BJ (cell line): ENCODE measurements around the gene ZFP92. TPM values are rescaled to one million over a fixed set of nuclear protein-coding genes. Genes with fewer than 3 reads are reported as not detected.

Source experiments
- CTCF ChIA-PET: fragments of 350-600 bp; formaldehyde crosslinking; extraction: SDS; loops from one replicate; lab custom pipeline; 2021; ENCODE audit warnings: antibody characterized with exemption, inconsistent platforms; lab: Yijun Ruan, JAX
- POLR2A ChIA-PET: fragments of 300-600 bp; sonication (Branson Sonifier 250); formaldehyde crosslinking; extraction: SDS; loops from one replicate; lab custom pipeline; 2021; ENCODE audit warnings: antibody characterized with exemption; lab: Charles Lee
- DNase-seq: peaks from one replicate; pipeline ENCODE4 v3.0.0-alpha.2; 2011; ENCODE audit warnings: low read depth
- H3K27me3 ChIP-seq: 2 replicates; pipeline ENCODE4 v1.6.0; 2011; ENCODE audit warnings: low read length; ENCODE audit not compliant: control insufficient read depth, insufficient read depth
- H3K36me3 ChIP-seq: 2 replicates; pipeline ENCODE4 v1.5.1; 2011; ENCODE audit warnings: low read length; ENCODE audit not compliant: control insufficient read depth, insufficient read depth
- H3K4me3 ChIP-seq: 2 replicates; pipeline ENCODE4 v1.5.1; 2011; ENCODE audit warnings: low read depth, mild to moderate bottlenecking, control low read depth, low read length
- CTCF ChIP-seq: IDR thresholded peaks from 2 replicates; pipeline ENCODE4 v1.5.1; 2011; ENCODE audit warnings: low read depth, mild to moderate bottlenecking, control low read depth, inconsistent platforms, low read length, moderate library complexity; ENCODE audit not compliant: insufficient read depth
- polyA plus RNA-seq: library from polyadenylated mRNA; depleted of rRNA; stranded (reverse); fragments of >200 nt; gene quantifications from 2 replicates; pipeline ENCODE4 v1.2.3, GENCODE V29; 2011

ZFP92 gene
- polyA plus RNA-seq, 1 experiment: 0.36 TPM

- no peak for TF ChIP-seq CTCF
- no peak for DNase-seq
- ChIA-PET POLR2A (no interaction called here), CTCF (no interaction called here)
- no peaks in the 10 kb centered on the region for H3K27me3 ChIP-seq
- no peak overlapping the region for H3K4me3 ChIP-seq
- H3K36me3 ChIP-seq: no peaks in the 10 kb centered on the region
Measured at GRCh38 chrX:153443476-153444332, 32.4 kb downstream of the ZFP92 start.

DNA sequence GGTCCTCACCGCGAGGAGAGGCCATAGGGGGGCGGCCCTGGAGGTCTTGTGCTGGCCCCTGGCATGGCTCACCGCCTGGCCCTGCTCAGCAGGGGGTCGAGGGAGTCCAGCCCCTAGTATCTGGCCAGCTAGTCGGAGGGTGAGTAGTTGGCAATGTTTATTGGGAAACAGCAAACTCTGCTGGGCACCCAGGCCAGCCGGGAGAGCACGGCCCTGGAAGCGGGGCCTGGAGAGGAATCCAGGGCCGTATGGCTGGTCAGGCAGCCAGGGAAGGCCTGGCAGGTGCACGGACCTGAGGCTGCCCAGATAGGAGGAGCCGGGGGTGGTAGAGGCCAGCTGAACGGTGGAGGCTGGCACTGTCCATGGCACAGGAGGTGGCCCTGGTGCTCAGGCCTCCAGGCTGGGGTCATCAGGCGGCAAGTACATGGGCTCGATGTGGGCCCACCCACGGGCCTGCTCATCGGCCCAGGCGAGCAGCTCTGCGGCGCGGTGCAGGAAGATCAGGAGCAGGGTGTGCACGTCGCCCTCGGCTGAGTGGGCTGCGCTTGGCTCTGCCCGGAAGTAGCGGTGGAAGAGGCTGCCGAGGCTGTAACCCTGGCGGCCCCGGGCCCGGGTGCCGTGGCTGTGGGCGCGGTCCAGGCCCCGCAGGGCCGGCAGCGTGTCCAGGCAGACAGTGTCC, 33.2 kb downstream of the ZFP92 start:
- ChIA-PET POLR2A (no interaction called here), CTCF (no interaction called here)
- Histone ChIP-seq H3K4me3 (no peak overlapping the region), H3K27me3 (no peaks in the 10 kb centered on the region), H3K36me3 (no peaks in the 10 kb centered on the region; the same call in 1 of the 2 replicates)
- no peak for DNase-seq
- TF ChIP-seq CTCF: no peak

DNA sequence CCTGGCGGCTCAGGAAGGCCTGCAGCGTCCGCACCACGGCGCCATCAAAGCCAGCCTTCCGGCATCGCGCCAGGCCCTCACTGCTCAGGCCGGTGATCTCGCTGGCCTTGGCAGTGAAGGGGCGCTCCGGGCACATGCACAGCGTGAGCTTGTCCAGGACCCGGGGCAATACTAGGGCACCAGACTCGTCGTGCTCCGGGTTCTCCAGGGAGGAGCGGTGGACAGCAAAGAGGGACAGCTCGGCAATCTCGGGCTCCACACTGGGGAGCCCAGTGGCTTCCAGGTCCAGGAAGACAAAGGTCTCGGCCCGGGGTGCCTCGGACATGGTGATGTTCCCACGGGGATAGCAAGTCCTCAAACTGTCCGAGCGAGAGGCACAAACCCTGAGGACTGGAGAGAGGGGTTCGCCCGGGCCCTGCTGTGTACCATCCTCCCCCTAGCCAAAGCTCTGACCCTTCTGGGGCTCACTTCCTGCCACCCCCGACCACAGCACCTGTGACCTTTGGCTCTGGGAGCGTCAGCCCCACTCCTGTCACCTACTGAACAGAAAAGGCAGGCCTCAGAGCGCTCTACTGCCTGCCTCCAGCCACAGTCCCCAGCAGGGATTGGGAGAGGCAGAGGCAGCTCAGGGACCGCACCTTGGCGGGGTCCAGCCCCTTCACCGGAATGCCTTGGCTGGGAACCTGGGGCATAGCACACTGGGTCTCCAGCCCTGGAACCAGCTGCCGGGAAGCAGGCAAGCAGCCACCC, 34.0 kb downstream of the ZFP92 start:
- Histone ChIP-seq H3K27me3 (no peaks in the 10 kb centered on the region), H3K36me3 (peaks cover 1% of the 10 kb centered on the region; the same call in 1 of the 2 replicates), H3K4me3 (no peak overlapping the region)
- DNase-seq: no peak
- POLR2A ChIA-PET: no interaction called here
- no peak for TF ChIP-seq CTCF
- CTCF ChIA-PET: no interaction called here

- TF ChIP-seq CTCF: no peak
- Histone ChIP-seq H3K36me3 (peaks cover 1% of the 10 kb centered on the region; the same call in 1 of the 2 replicates), H3K4me3 (no peak within 1 kb of the TSS), H3K27me3 (no peaks in the 10 kb centered on the region)
- no peak for DNase-seq
- POLR2A ChIA-PET: no interaction called here
- CTCF ChIA-PET: no interaction called here
Measured at GRCh38 chrX:153445856-153446635, 34.8 kb downstream of the ZFP92 start, which contains the start of gene TREX2. Gene TREX2, minus strand, starts transcription at chrX:153446056. Its CDS starts 626 bp downstream, at chrX:153445430.
